HepG2 (cell line): ENCODE measurements around the gene CST2.

Experiments used
- HNRNPUL1 ChIP-seq: fragments of 200-400 bp; formaldehyde crosslinking; IDR thresholded peaks from 2 replicates; pipeline ENCODE4 v1.6.1; 2017; ENCODE audit warnings: low read depth, mild to moderate bottlenecking, low read length, moderate library complexity
- KDM5A ChIP-seq: fragments of 200-600 bp; sonication (generic); IDR thresholded peaks from 2 replicates; pipeline ENCODE4 v1.7.0; 2018; ENCODE audit warnings: antibody characterized with exemption, mild to moderate bottlenecking, low read length, borderline replicate concordance
- PRDM4 ChIP-seq: sonication (generic); formaldehyde crosslinking; IDR thresholded peaks from 2 replicates; pipeline ENCODE4 v1.9.0; 2021; ENCODE audit warnings: missing genetic modification reagents, borderline replicate concordance
- SP1 ChIP-seq, 2 experiments: fragments of 450-650 bp in 1 of 2; sonication (generic) in 1 of 2; formaldehyde crosslinking in 1 of 2; IDR thresholded peaks; 2 replicates each; pipeline versions ENCODE4 v1.4.0 to v1.6.1; 2016 to 2020; ENCODE audit warnings: missing genetic modification reagents in 1 of 2
- SPEN ChIP-seq: sonication (generic); formaldehyde crosslinking; IDR thresholded peaks from 2 replicates; pipeline ENCODE4 v1.5.1; 2020; ENCODE audit warnings: low read depth, mild to moderate bottlenecking, missing genetic modification reagents
- ZFX ChIP-seq: sonication (generic); formaldehyde crosslinking; IDR thresholded peaks from 2 replicates; pipeline ENCODE4 v1.4.0; 2020; ENCODE audit warnings: mild to moderate bottlenecking, low read depth, missing genetic modification reagents, moderate library complexity
- ZFY ChIP-seq: sonication (generic); formaldehyde crosslinking; IDR thresholded peaks from 2 replicates; pipeline ENCODE4 v1.4.0; 2020; ENCODE audit warnings: missing genetic modification reagents
- ZNF207 ChIP-seq: fragments of 450-650 bp; IDR thresholded peaks from 2 replicates; pipeline ENCODE4 v1.6.1; 2016; ENCODE audit warnings: antibody characterized with exemption, borderline replicate concordance
- ZNF629 ChIP-seq: sonication (generic); formaldehyde crosslinking; conservative IDR thresholded peaks from 2 replicates; pipeline ENCODE4 v1.5.0; 2020; ENCODE audit warnings: missing genetic modification reagents
- TF ChIP-seq, protein P1 (sequence below): sonication (generic); formaldehyde crosslinking; IDR thresholded peaks from 2 replicates; pipeline ENCODE4 v1.4.0; 2020; ENCODE audit warnings: missing genetic modification reagents
- TF ChIP-seq, protein P2 (sequence below): sonication (generic); formaldehyde crosslinking; conservative IDR thresholded peaks from 2 replicates; pipeline ENCODE4 v1.4.0; 2020; ENCODE audit warnings: missing genetic modification reagents

DNA sequence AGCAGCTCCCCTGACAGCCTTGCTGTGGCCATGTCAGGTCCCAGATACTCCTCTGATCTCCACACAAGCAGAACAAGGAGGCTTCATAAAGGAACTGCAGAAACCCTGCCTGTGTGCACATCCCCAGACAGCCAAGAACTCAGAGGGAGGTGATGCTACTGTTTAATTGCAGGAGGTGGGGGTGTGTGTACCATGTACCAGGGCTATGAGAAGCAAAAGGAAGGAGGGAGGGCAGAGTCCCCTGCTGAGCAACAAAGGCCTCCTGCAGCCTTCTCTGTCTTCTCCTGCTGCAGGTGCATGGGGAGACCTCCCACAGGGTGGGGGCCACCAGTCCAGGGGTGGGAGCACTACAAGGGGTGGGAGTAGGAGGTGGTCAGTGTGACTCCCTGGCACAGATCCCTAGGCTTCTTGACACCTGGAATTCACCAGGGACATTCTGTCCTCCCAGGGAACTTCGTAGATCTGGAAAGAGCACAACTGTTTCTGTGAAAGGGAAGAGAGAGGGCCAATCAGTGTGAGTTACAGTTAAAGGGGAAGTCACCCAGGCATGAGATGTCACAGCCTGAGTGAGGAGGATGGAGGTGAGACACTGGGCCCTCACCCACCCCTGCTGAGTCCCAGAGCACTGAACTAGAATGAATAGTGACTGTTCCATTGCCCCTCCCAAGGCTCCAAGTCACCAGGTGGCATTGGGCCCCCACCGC, 2.8 kb downstream of the CST2 start:
- TF ChIP-seq ZNF207 (no peak), ZFX (CRISPR knock-in tag) (no peak), KDM5A (no peak), SPEN (CRISPR knock-in tag) (no peak), ZNF629 (CRISPR knock-in tag) (no peak), PRDM4 (CRISPR knock-in tag) (no peak), HNRNPUL1 (no peak), SP1 (IDR thresholded peaks at IDR 0.05) (no peak), SP1 (CRISPR knock-in tag; IDR thresholded peaks at IDR 0.05) (no peak), ZFY (CRISPR knock-in tag) (no peak)
- TF ChIP-seq, protein P1, sequence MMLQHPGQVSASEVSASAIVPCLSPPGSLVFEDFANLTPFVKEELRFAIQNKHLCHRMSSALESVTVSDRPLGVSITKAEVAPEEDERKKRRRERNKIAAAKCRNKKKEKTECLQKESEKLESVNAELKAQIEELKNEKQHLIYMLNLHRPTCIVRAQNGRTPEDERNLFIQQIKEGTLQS (CRISPR knock-in tag) = no peak
- TF ChIP-seq, protein P2, sequence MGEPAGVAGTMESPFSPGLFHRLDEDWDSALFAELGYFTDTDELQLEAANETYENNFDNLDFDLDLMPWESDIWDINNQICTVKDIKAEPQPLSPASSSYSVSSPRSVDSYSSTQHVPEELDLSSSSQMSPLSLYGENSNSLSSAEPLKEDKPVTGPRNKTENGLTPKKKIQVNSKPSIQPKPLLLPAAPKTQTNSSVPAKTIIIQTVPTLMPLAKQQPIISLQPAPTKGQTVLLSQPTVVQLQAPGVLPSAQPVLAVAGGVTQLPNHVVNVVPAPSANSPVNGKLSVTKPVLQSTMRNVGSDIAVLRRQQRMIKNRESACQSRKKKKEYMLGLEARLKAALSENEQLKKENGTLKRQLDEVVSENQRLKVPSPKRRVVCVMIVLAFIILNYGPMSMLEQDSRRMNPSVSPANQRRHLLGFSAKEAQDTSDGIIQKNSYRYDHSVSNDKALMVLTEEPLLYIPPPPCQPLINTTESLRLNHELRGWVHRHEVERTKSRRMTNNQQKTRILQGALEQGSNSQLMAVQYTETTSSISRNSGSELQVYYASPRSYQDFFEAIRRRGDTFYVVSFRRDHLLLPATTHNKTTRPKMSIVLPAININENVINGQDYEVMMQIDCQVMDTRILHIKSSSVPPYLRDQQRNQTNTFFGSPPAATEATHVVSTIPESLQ (CRISPR knock-in tag) = no peak
